GM23338 (cell line): ENCODE results near the gene GRIA1. TPM values are rescaled to one million over a fixed set of nuclear protein-coding genes. Genes with fewer than 3 reads are reported as not detected.

Experiments
- ATAC-seq: fragments of 200-7000 bp; cut with Tn5 transposase; 3 replicates; pipeline ENCODE4 v1.9.1; 2020
- DNase-seq: peaks from one replicate; pipeline ENCODE4 v3.0.0-alpha.2; 2015; ENCODE audit warnings: low spot score
- H2AFZ ChIP-seq: fragments of 200-600 bp; sonication (generic); 2 replicates; pipeline ENCODE4 v1.8.0; 2016; ENCODE audit warnings: antibody characterized with exemption, mild to moderate bottlenecking, moderate library complexity
- H3F3A ChIP-seq: fragments of 200-600 bp; sonication (generic); replicated peaks from 2 replicates; pipeline ENCODE4 v1.8.0; 2017; ENCODE audit warnings: antibody characterized with exemption, mixed run types, low read depth
- H3K27ac ChIP-seq: fragments of 200-600 bp; sonication (generic); 2 replicates; pipeline ENCODE4 v1.6.1; 2016; ENCODE audit warnings: low read depth
- H3K27me3 ChIP-seq: fragments of 200-600 bp; sonication (generic); 2 replicates; pipeline ENCODE4 v1.8.0; 2016; ENCODE audit warnings: mild to moderate bottlenecking, mixed run types, moderate library complexity; ENCODE audit not compliant: insufficient read depth
- H3K36me3 ChIP-seq: fragments of 200-600 bp; sonication (generic); 2 replicates; pipeline ENCODE4 v1.8.0; 2016; ENCODE audit warnings: mild to moderate bottlenecking; ENCODE audit not compliant: insufficient read depth
- H3K4me1 ChIP-seq: fragments of 200-600 bp; sonication (generic); 2 replicates; pipeline ENCODE4 v1.8.0; 2016; ENCODE audit warnings: mild to moderate bottlenecking, moderate library complexity; ENCODE audit not compliant: insufficient read depth
- H3K4me2 ChIP-seq: fragments of 200-600 bp; sonication (generic); 2 replicates; pipeline ENCODE4 v1.7.1; 2017; ENCODE audit warnings: mixed run types
- H3K4me3 ChIP-seq: fragments of 200-600 bp; sonication (generic); 2 replicates; pipeline ENCODE4 v1.6.1; 2016; ENCODE audit warnings: mixed run types
- H3K79me2 ChIP-seq: fragments of 200-600 bp; sonication (generic); replicated peaks from 2 replicates; pipeline ENCODE4 v1.8.0; 2017; ENCODE audit warnings: mild to moderate bottlenecking; ENCODE audit not compliant: insufficient read depth
- H3K9me2 ChIP-seq: fragments of 200-600 bp; sonication (generic); 2 replicates; pipeline ENCODE4 v1.8.0; 2017; ENCODE audit not compliant: insufficient read depth
- H4K20me1 ChIP-seq: fragments of 200-600 bp; sonication (generic); replicated peaks from 2 replicates; pipeline ENCODE4 v1.8.0; 2017; ENCODE audit warnings: mild to moderate bottlenecking; ENCODE audit not compliant: insufficient read depth
- H3K27ac Mint-ChIP-seq: 2 replicates; pipeline ENCODE4 v1.8.0; 2020; ENCODE audit warnings: inconsistent platforms, mild to moderate bottlenecking, moderate library complexity, mixed read lengths
- H3K27me3 Mint-ChIP-seq: 3 replicates; pipeline ENCODE4 v1.8.0; 2022; ENCODE audit warnings: low read depth, mild to moderate bottlenecking, moderate library complexity, mixed read lengths, inconsistent platforms; ENCODE audit not compliant: insufficient read depth, poor library complexity
- H3K36me3 Mint-ChIP-seq: 3 replicates; pipeline ENCODE4 v1.8.0; 2021; ENCODE audit warnings: low read depth, mild to moderate bottlenecking, inconsistent platforms, moderate library complexity, mixed read lengths
- H3K4me1 Mint-ChIP-seq: 3 replicates; pipeline ENCODE4 v1.8.0; 2020; ENCODE audit warnings: mild to moderate bottlenecking, inconsistent platforms, mixed read lengths
- H3K4me3 Mint-ChIP-seq: 3 replicates; pipeline ENCODE4 v1.8.0; 2021; ENCODE audit warnings: moderate library complexity, mild to moderate bottlenecking, inconsistent platforms, mixed read lengths
- H3K9me3 Mint-ChIP-seq: 3 replicates; pipeline ENCODE4 v1.8.0; 2020; ENCODE audit warnings: moderate library complexity, mild to moderate bottlenecking, inconsistent platforms, mixed read lengths
- EZH2 ChIP-seq: fragments of 200-600 bp; sonication (generic); IDR thresholded peaks from one replicate; pipeline ENCODE4 v1.8.0; 2017; ENCODE audit warnings: antibody characterized with exemption, mild to moderate bottlenecking, low read depth; ENCODE audit not compliant: unreplicated experiment
- EZH2phosphoT487 ChIP-seq: fragments of 200-600 bp; sonication (generic); IDR thresholded peaks from one replicate; pipeline ENCODE4 v1.8.1; 2018; ENCODE audit warnings: antibody characterized with exemption; ENCODE audit not compliant: unreplicated experiment
- NANOG ChIP-seq: IDR thresholded peaks from 2 replicates; pipeline ENCODE4 v1.6.1; 2016; ENCODE audit warnings: antibody characterized with exemption, borderline replicate concordance
- STAT1 ChIP-seq: IDR thresholded peaks from one replicate; pipeline ENCODE4 v1.6.1; 2016; ENCODE audit warnings: antibody characterized with exemption; ENCODE audit not compliant: unreplicated experiment
- ZNF331 ChIP-seq: fragments of 250-450 bp; sonication (Bioruptor Pico); IDR thresholded peaks from 2 replicates; pipeline ENCODE4 v1.5.0; 2020; ENCODE audit warnings: low read depth, mild to moderate bottlenecking, moderate library complexity
- ZNF462 ChIP-seq: fragments of 250-450 bp; sonication (Bioruptor Pico); IDR thresholded peaks from 2 replicates; pipeline ENCODE4 v1.5.0; 2020; ENCODE audit warnings: mild to moderate bottlenecking, moderate library complexity
- polyA plus RNA-seq: library from polyadenylated mRNA; unstranded; fragments of >200 nt; fragmentation: Nextera tagmentation; extraction: Ambion mirVana; gene quantifications from 2 replicates; pipeline ENCODE4 v1.2.1, GENCODE V29; 2016
- total RNA-seq: library from RNA; depleted of rRNA; stranded (reverse); fragments of >200 nt; shearing (Covaris generic); gene quantifications from 2 replicates; pipeline ENCODE4 v1.2.3, GENCODE V29; 2014
- TF ChIP-seq, protein P1 (sequence below), 2 experiments: fragments of 200-600 bp in 1 of 2; sonication (generic) in 1 of 2; conservative IDR thresholded peaks; 2 replicates each; pipeline versions ENCODE4 v1.5.1 to v1.6.1; 2016 to 2017; ENCODE audit warnings: antibody characterized with exemption in 2 of 2, low read depth in 2 of 2, mild to moderate bottlenecking in 2 of 2, moderate library complexity in 1 of 2
- TF ChIP-seq, protein P2 (sequence below): IDR thresholded peaks from one replicate; pipeline ENCODE4 v1.6.1; 2018; ENCODE audit warnings: antibody characterized with exemption; ENCODE audit not compliant: unreplicated experiment

The GRIA1 gene
- total and polyA plus RNA-seq, 2 experiments from 2014 or later, result 1.0 to 1.7 TPM

DNA sequence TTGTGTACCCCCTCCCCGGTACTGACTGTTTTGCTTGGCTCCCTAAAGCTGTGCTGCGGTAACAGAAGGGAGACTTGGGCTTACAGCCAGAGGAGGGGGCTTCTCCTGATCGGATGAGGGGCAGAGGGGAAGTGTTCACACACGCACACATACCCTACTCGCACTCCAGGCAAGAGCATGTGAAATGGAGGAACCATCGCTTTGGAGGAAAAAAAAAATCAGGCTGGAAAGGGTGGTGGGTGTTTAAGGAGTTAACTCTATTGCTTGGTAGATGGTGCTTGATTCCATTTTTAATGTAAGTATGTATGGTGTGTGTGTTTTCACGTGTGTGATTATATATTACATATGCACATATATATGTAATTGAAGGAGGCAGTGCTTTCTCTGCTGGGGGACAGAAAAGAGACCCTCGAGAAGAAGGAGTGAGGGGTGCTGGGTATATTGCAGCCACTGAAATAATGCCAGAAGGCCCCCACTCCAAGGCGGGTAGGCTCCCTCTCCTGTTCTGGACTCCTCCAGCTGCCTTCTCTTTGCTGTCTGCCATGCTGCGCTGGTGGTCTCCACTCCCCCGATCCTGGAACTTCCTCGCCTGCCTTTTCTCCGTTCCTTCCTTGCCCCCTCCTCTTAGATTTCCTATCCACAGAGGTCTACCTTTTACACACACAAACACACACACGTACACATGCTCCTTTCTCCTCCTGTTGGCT, 721 bp downstream of the GRIA1 start (continued):
- TF ChIP-seq ZNF462 (CRISPR knock-in tag) (no peak), ZNF331 (no peak), STAT1 (no peak), NANOG (no peak)
- TF ChIP-seq, protein P1, sequence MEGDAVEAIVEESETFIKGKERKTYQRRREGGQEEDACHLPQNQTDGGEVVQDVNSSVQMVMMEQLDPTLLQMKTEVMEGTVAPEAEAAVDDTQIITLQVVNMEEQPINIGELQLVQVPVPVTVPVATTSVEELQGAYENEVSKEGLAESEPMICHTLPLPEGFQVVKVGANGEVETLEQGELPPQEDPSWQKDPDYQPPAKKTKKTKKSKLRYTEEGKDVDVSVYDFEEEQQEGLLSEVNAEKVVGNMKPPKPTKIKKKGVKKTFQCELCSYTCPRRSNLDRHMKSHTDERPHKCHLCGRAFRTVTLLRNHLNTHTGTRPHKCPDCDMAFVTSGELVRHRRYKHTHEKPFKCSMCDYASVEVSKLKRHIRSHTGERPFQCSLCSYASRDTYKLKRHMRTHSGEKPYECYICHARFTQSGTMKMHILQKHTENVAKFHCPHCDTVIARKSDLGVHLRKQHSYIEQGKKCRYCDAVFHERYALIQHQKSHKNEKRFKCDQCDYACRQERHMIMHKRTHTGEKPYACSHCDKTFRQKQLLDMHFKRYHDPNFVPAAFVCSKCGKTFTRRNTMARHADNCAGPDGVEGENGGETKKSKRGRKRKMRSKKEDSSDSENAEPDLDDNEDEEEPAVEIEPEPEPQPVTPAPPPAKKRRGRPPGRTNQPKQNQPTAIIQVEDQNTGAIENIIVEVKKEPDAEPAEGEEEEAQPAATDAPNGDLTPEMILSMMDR (conservative IDR thresholded peaks at IDR 0.05; ENCODE audit: low read depth in 2 of 2), result no peak

- Histone ChIP-seq H3K27me3 (peaks cover 13% of the 10 kb centered on the region; the same call in 1 of the 2 replicates), H3K36me3 (no peaks in the 10 kb centered on the region), H3K9me2 (0 out of 2 replicates have a peak, but pooled peaks cover 3% of the 10 kb centered on the region), H3F3A (no peaks in the 10 kb centered on the region), H3K4me3 (peak overlapping the region; percentile 69), H3K27ac (no peak overlapping the region), H3K79me2 (no peaks in the 10 kb centered on the region; the same call in 1 of the 2 replicates), H2AFZ (peak overlapping the region; percentile 85), H3K4me1 (peaks cover 26% of the 10 kb centered on the region), H4K20me1 (no peaks in the 10 kb centered on the region), H3K4me2 (peak overlapping the region; percentile 92)
- no peak overlapping the region for H3K27ac Mint-ChIP-seq
- H3K4me1 Mint-ChIP-seq, result peaks cover 28% of the 10 kb centered on the region
- peak overlapping the region; percentile 81 for H3K4me3 Mint-ChIP-seq
- no peaks in the 10 kb centered on the region for H3K9me3 Mint-ChIP-seq
- ATAC-seq, result no peak
- no peak for DNase-seq
- peaks cover 7% of the 10 kb centered on the region for H3K27me3 Mint-ChIP-seq
- no peaks in the 10 kb centered on the region for H3K36me3 Mint-ChIP-seq
- TF ChIP-seq EZH2phosphoT487 (no peak), EZH2 (no peak), STAT1 (no peak), ZNF331 (no peak)
- TF ChIP-seq, protein P1 (conservative IDR thresholded peaks at IDR 0.05; ENCODE audit: low read depth in 2 of 2), result no peak
- TF ChIP-seq, protein P2, sequence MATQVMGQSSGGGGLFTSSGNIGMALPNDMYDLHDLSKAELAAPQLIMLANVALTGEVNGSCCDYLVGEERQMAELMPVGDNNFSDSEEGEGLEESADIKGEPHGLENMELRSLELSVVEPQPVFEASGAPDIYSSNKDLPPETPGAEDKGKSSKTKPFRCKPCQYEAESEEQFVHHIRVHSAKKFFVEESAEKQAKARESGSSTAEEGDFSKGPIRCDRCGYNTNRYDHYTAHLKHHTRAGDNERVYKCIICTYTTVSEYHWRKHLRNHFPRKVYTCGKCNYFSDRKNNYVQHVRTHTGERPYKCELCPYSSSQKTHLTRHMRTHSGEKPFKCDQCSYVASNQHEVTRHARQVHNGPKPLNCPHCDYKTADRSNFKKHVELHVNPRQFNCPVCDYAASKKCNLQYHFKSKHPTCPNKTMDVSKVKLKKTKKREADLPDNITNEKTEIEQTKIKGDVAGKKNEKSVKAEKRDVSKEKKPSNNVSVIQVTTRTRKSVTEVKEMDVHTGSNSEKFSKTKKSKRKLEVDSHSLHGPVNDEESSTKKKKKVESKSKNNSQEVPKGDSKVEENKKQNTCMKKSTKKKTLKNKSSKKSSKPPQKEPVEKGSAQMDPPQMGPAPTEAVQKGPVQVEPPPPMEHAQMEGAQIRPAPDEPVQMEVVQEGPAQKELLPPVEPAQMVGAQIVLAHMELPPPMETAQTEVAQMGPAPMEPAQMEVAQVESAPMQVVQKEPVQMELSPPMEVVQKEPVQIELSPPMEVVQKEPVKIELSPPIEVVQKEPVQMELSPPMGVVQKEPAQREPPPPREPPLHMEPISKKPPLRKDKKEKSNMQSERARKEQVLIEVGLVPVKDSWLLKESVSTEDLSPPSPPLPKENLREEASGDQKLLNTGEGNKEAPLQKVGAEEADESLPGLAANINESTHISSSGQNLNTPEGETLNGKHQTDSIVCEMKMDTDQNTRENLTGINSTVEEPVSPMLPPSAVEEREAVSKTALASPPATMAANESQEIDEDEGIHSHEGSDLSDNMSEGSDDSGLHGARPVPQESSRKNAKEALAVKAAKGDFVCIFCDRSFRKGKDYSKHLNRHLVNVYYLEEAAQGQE, result no peak
Observed at GRCh38 chr5:153491856-153492255, 1.4 kb downstream of the GRIA1 start.
